ENCODE results near the gene PCDHA13. TPM values are rescaled to one million over a fixed set of nuclear protein-coding genes. Genes with fewer than 3 reads are reported as not detected.

Gene PCDHA13
- total RNA-seq, 1 donor from 2014 or later = 2.5 TPM

DNA sequence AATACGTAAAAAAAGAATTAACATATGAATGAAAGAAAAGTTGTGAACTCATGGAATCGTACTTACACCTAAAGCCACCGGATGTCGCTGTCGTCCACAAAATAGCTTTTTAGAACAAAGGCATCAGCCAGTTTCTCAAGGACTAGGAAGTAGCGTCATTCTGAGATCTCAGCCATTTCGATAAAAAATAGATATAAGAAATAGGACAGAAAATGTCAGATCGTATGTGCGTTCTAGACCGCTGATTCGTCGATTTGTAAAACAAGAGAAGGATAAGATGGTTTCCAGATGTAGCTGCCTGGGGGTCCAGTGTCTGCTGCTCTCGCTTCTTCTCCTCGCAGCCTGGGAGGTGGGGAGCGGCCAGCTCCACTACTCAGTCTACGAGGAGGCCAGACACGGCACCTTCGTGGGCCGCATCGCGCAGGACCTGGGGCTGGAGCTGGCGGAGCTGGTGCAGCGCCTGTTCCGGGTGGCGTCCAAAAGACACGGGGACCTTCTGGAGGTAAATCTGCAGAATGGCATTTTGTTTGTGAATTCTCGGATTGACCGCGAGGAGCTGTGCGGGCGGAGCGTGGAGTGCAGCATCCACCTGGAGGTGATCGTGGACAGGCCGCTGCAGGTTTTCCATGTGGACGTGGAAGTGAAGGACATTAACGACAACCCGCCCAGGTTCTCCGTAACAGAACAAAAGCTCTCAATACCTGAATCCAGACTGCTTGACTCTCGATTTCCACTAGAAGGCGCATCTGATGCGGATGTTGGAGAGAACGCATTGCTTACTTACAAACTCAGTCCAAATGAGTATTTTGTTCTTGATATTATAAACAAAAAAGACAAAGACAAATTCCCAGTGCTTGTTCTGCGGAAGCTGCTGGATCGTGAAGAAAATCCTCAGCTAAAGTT lies 25.9 kb upstream of the PCDHA13 start, which contains the start of gene PCDHA10:
Gene PCDHA10, plus strand, starts transcription at position 126 of the 903 bp plus-strand sequence. Its CDS starts 152 bp downstream, at position 278.
- Mint-ChIP-seq H3K9me3 (ENCODE audit: unreplicated experiment) (no peaks in the 10 kb centered on the region), H3K4me1 (ENCODE audit: unreplicated experiment) (peaks cover 10% of the 10 kb centered on the region), H3K36me3 (ENCODE audit: low read depth, unreplicated experiment) (peaks cover 19% of the 10 kb centered on the region), H3K4me3 (ENCODE audit: unreplicated experiment) (peak within 1 kb of the TSS; percentile 89), H3K27me3 (ENCODE audit: unreplicated experiment) (peaks cover 2% of the 10 kb centered on the region), H3K27ac (ENCODE audit: unreplicated experiment) (peak within 1 kb of the TSS; percentile 84)
- TF ChIP-seq, protein P1, sequence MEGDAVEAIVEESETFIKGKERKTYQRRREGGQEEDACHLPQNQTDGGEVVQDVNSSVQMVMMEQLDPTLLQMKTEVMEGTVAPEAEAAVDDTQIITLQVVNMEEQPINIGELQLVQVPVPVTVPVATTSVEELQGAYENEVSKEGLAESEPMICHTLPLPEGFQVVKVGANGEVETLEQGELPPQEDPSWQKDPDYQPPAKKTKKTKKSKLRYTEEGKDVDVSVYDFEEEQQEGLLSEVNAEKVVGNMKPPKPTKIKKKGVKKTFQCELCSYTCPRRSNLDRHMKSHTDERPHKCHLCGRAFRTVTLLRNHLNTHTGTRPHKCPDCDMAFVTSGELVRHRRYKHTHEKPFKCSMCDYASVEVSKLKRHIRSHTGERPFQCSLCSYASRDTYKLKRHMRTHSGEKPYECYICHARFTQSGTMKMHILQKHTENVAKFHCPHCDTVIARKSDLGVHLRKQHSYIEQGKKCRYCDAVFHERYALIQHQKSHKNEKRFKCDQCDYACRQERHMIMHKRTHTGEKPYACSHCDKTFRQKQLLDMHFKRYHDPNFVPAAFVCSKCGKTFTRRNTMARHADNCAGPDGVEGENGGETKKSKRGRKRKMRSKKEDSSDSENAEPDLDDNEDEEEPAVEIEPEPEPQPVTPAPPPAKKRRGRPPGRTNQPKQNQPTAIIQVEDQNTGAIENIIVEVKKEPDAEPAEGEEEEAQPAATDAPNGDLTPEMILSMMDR (IDR thresholded peaks at IDR 0.05; ENCODE audit: unreplicated experiment) = peak; percentile 55
- no peak for DNase-seq (ENCODE audit: low spot score)

DNA sequence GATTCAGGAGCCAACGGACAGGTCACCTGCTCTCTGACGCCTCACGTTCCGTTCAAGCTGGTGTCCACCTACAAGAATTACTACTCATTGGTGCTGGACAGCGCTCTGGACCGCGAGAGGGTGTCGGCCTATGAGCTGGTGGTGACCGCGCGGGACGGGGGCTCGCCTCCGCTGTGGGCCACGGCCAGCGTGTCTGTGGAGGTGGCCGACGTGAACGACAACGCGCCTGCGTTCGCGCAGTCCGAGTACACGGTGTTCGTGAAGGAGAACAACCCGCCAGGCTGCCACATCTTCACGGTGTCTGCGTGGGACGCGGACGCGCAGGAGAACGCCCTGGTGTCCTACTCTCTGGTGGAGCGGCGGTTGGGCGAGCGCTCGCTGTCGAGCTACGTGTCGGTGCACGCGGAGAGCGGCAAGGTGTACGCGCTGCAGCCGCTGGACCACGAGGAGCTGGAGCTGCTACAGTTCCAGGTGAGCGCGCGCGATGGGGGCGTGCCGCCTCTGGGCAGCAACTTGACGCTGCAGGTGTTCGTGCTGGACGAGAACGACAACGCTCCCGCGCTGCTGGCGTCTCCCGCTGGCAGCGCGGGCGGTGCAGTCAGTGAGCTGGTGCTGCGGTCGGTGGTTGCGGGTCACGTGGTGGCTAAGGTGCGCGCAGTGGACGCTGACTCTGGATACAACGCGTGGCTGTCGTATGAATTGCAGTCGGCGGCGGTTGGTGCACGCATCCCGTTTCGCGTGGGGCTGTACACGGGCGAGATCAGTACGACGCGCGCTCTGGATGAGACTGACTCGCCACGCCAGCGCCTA lies 24.5 kb upstream of the PCDHA13 start:
- Mint-ChIP-seq H3K9me3 (ENCODE audit: unreplicated experiment) (no peaks in the 10 kb centered on the region), H3K4me1 (ENCODE audit: unreplicated experiment) (peaks cover 10% of the 10 kb centered on the region), H3K4me3 (ENCODE audit: unreplicated experiment) (no peak overlapping the region), H3K27me3 (ENCODE audit: unreplicated experiment) (peaks cover 6% of the 10 kb centered on the region), H3K27ac (ENCODE audit: unreplicated experiment) (no peak overlapping the region), H3K36me3 (ENCODE audit: low read depth, unreplicated experiment) (peaks cover 30% of the 10 kb centered on the region)
- DNase-seq (ENCODE audit: low spot score) = no peak
- TF ChIP-seq, protein P1 (IDR thresholded peaks at IDR 0.05; ENCODE audit: unreplicated experiment) = no peak

DNA sequence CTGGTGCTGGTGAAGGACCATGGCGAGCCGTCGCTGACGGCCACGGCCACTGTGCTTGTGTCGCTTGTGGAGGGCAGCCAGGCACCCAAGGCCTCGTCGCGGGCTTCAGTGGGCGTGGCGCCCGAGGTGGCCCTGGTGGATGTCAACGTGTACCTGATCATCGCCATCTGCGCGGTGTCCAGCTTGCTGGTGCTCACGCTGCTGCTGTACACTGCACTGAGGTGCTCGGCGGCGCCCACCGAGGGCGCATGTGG lies 24.0 kb upstream of the PCDHA13 start:
- Mint-ChIP-seq H3K4me3 (ENCODE audit: unreplicated experiment) (no peak overlapping the region), H3K9me3 (ENCODE audit: unreplicated experiment) (no peaks in the 10 kb centered on the region), H3K27me3 (ENCODE audit: unreplicated experiment) (peaks cover 6% of the 10 kb centered on the region), H3K4me1 (ENCODE audit: unreplicated experiment) (peaks cover 10% of the 10 kb centered on the region), H3K27ac (ENCODE audit: unreplicated experiment) (no peak overlapping the region), H3K36me3 (ENCODE audit: low read depth, unreplicated experiment) (peaks cover 35% of the 10 kb centered on the region)
- no peak for DNase-seq (ENCODE audit: low spot score)
- TF ChIP-seq, protein P1 (IDR thresholded peaks at IDR 0.05; ENCODE audit: unreplicated experiment) = no peak

DNA sequence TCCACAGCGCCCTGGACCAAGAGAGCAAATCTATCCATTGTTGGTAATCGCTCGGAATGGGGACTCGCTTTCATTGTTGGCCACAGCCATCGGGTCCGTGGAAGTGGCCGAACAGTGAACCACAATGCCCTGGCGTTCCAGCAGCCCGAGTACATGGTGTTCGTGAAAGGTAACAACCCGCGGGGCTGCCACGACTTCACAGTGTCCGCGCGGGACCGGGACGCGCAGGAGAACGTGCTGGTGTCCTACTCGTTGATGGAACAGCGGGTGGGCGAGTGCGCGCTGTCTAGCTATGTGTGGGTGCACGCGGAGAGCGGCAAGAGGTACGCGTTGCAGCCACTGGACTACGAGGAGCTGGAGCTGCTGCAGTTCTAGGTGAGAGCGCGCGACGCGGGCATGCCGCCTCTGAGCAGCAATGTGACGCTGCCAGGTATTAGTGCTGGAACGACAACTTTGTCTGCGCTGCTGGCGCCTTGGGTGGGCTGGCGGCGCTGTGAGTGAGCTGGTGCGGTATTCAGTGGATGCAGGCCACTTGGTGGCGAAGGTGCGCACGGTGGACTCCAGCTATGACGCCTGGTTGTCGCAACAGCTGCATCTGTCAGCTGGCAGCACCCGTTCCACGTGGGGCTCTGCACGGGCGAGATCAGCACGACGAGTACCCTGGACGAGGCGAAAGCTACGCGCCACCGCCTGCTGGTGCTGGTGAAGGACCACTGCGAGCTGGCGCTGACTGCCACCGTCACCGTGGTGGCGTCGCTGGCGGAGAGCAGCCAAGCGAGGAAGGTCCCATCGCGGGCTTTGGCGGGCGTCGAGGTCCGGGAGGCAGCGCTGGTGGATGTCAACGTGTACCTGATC lies 19.3 kb upstream of the PCDHA13 start:
- DNase-seq (ENCODE audit: low spot score) = no peak
- peaks cover 30% of the 10 kb centered on the region for H3K36me3 Mint-ChIP-seq (ENCODE audit: low read depth, unreplicated experiment)
- H3K27ac Mint-ChIP-seq (ENCODE audit: unreplicated experiment) = no peak overlapping the region
- H3K27me3 Mint-ChIP-seq (ENCODE audit: unreplicated experiment) = peaks cover 4% of the 10 kb centered on the region
- no peak overlapping the region for H3K4me3 Mint-ChIP-seq (ENCODE audit: unreplicated experiment)
- no peaks in the 10 kb centered on the region for H3K4me1 Mint-ChIP-seq (ENCODE audit: unreplicated experiment)
- no peaks in the 10 kb centered on the region for H3K9me3 Mint-ChIP-seq (ENCODE audit: unreplicated experiment)
- TF ChIP-seq, protein P1 (IDR thresholded peaks at IDR 0.05; ENCODE audit: unreplicated experiment) = no peak

All from endothelial cell (in vitro differentiated cells).